Type B pancreatic cell (in vitro differentiated cells): ENCODE results near the gene AGO3. TPM values are rescaled to one million over a fixed set of nuclear protein-coding genes. Genes with fewer than 3 reads are reported as not detected.

Experiments used
- DNase-seq: peaks from one replicate; pipeline ENCODE4 v3.0.0; 2021; ENCODE audit warnings: mixed read lengths; ENCODE audit not compliant: unreplicated experiment; ENCODE audit errors: extremely low spot score
- H3K27ac Mint-ChIP-seq: 2 replicates; pipeline ENCODE4 v1.8.0; 2021; ENCODE audit warnings: mild to moderate bottlenecking, mixed read lengths
- H3K27me3 Mint-ChIP-seq: 2 replicates; pipeline ENCODE4 v1.8.0; 2021; ENCODE audit warnings: mixed read lengths
- H3K36me3 Mint-ChIP-seq: 2 replicates; pipeline ENCODE4 v1.8.0; 2021; ENCODE audit warnings: mixed read lengths
- H3K4me1 Mint-ChIP-seq: one replicate; pipeline ENCODE4 v1.8.0; 2021; ENCODE audit warnings: mixed read lengths; ENCODE audit not compliant: unreplicated experiment
- H3K4me3 Mint-ChIP-seq: 2 replicates; pipeline ENCODE4 v1.8.0; 2021; ENCODE audit warnings: mild to moderate bottlenecking, mixed read lengths
- H3K9me3 Mint-ChIP-seq: 2 replicates; pipeline ENCODE4 v1.8.0; 2021; ENCODE audit warnings: mixed read lengths
- CTCF ChIP-seq: fragments of 200-600 bp; sonication (generic); conservative IDR thresholded peaks from 2 replicates; pipeline ENCODE4 v1.5.0; 2021; ENCODE audit warnings: antibody characterized with exemption, mild to moderate bottlenecking
- total RNA-seq: library from RNA; stranded (reverse); gene quantifications from 2 replicates; pipeline ENCODE4 v1.2.1, GENCODE V29; 2021; ENCODE audit warnings: low replicate concordance

The AGO3 gene
- total RNA-seq, 1 donor from 2014 or later = 30.6 TPM

- TF ChIP-seq CTCF = no peak
- H3K4me3 Mint-ChIP-seq = no peak overlapping the region
- no peak overlapping the region for H3K27ac Mint-ChIP-seq
Observed at GRCh38 chr1:36108314-36108713, 177.4 kb downstream of the AGO3 start.

GRCh38 chr1:36109041-36109679 lies 178.3 kb downstream of the AGO3 start:
- DNase-seq = no peak
- Mint-ChIP-seq H3K9me3 (no peaks in the 10 kb centered on the region), H3K36me3 (no peaks in the 10 kb centered on the region), H3K4me1 (peaks cover 18% of the 10 kb centered on the region), H3K27me3 (peaks cover 7% of the 10 kb centered on the region), H3K4me3 (no peak overlapping the region), H3K27ac (no peak overlapping the region)
- no peak for TF ChIP-seq CTCF

More at GRCh38 chr1:36108314-36108713, 177.4 kb downstream of the AGO3 start:
- Mint-ChIP-seq H3K27me3 (peaks cover 7% of the 10 kb centered on the region), H3K9me3 (no peaks in the 10 kb centered on the region), H3K4me1 (peaks cover 18% of the 10 kb centered on the region), H3K36me3 (no peaks in the 10 kb centered on the region)
- DNase-seq = no peak

GRCh38 chr1:36111151-36111550 lies 180.2 kb downstream of the AGO3 start:
- Mint-ChIP-seq H3K4me3 (peak overlapping the region; percentile 40), H3K27me3 (peaks cover 7% of the 10 kb centered on the region), H3K4me1 (peaks cover 18% of the 10 kb centered on the region), H3K9me3 (no peaks in the 10 kb centered on the region), H3K27ac (no peak overlapping the region), H3K36me3 (no peaks in the 10 kb centered on the region)
- no peak for DNase-seq
- TF ChIP-seq CTCF = no peak

GRCh38 chr1:36112823-36113222 lies 181.9 kb downstream of the AGO3 start:
- Mint-ChIP-seq H3K27me3 (peaks cover 12% of the 10 kb centered on the region), H3K4me1 (peaks cover 16% of the 10 kb centered on the region)

GRCh38 chr1:36114371-36114770 lies 183.5 kb downstream of the AGO3 start:
- TF ChIP-seq CTCF = no peak
- no peaks in the 10 kb centered on the region for H3K36me3 Mint-ChIP-seq
- no peak overlapping the region for H3K27ac Mint-ChIP-seq
- H3K4me1 Mint-ChIP-seq = peaks cover 7% of the 10 kb centered on the region
- peaks cover 12% of the 10 kb centered on the region for H3K27me3 Mint-ChIP-seq
- no peak for DNase-seq
- H3K9me3 Mint-ChIP-seq = no peaks in the 10 kb centered on the region
- H3K4me3 Mint-ChIP-seq = no peak overlapping the region

More at GRCh38 chr1:36112823-36113222, 181.9 kb downstream of the AGO3 start:
- no peak overlapping the region for H3K4me3 Mint-ChIP-seq
- no peak for DNase-seq
- no peak overlapping the region for H3K27ac Mint-ChIP-seq
- no peaks in the 10 kb centered on the region for H3K9me3 Mint-ChIP-seq
- no peaks in the 10 kb centered on the region for H3K36me3 Mint-ChIP-seq
- TF ChIP-seq CTCF = no peak
